Astrocyte (in vitro differentiated cells and primary cell): ENCODE data around the gene TRAF1. TPM values are rescaled to one million over a fixed set of nuclear protein-coding genes. Genes with fewer than 3 reads are reported as not detected.

Experiments used
- DNase-seq: peaks from one replicate; pipeline ENCODE4 v3.0.0-alpha.2; 2010; ENCODE audit warnings: low read depth
- FAIRE-seq: peaks from 2 replicates; lab custom pipeline; 2011; peaks lifted over from hg19 to GRCh38; lab: Jason Lieb, UNC
- H2AFZ ChIP-seq: 2 replicates; pipeline ENCODE4 v1.6.0; 2012; ENCODE audit warnings: low read depth, low read length, inconsistent platforms
- H3K27ac ChIP-seq: 2 replicates; pipeline ENCODE4 v1.5.1; 2011; ENCODE audit warnings: low read depth, low read length, inconsistent platforms
- H3K27me3 ChIP-seq: 2 replicates; pipeline ENCODE4 v1.6.0; 2011; ENCODE audit warnings: low read length, inconsistent platforms; ENCODE audit not compliant: insufficient read depth
- H3K36me3 ChIP-seq: 2 replicates; pipeline ENCODE4 v1.5.1; 2011; ENCODE audit warnings: low read length, inconsistent platforms; ENCODE audit not compliant: insufficient read depth
- H3K4me1 ChIP-seq: 2 replicates; pipeline ENCODE4 v1.5.1; 2011; ENCODE audit warnings: low read length, inconsistent platforms; ENCODE audit not compliant: insufficient read depth
- H3K4me2 ChIP-seq: 2 replicates; pipeline ENCODE4 v1.6.0; 2012; ENCODE audit warnings: low read length, inconsistent platforms
- H3K4me3 ChIP-seq: 2 replicates; pipeline ENCODE4 v1.5.1; 2011; ENCODE audit warnings: low read depth, mild to moderate bottlenecking, low read length, inconsistent platforms; ENCODE audit not compliant: insufficient read depth
- H3K79me2 ChIP-seq: 2 replicates; pipeline ENCODE4 v1.6.0; 2012; ENCODE audit warnings: mild to moderate bottlenecking, low read length, inconsistent platforms; ENCODE audit not compliant: insufficient read depth
- H3K9ac ChIP-seq: 2 replicates; pipeline ENCODE4 v1.6.0; 2012; ENCODE audit warnings: mild to moderate bottlenecking, low read length, inconsistent platforms
- H3K9me3 ChIP-seq: 2 replicates; pipeline ENCODE4 v1.5.1; 2012; ENCODE audit warnings: low read depth, mild to moderate bottlenecking, low read length, inconsistent platforms; ENCODE audit not compliant: insufficient read depth
- H4K20me1 ChIP-seq: 2 replicates; pipeline ENCODE4 v1.6.0; 2012; ENCODE audit warnings: low read length, inconsistent platforms; ENCODE audit not compliant: insufficient read depth
- H3K27ac Mint-ChIP-seq: one replicate; pipeline ENCODE4 v1.8.0; 2021; ENCODE audit warnings: mild to moderate bottlenecking, mixed read lengths; ENCODE audit not compliant: unreplicated experiment
- H3K27me3 Mint-ChIP-seq: one replicate; pipeline ENCODE4 v1.8.0; 2021; ENCODE audit warnings: low read depth, mixed read lengths; ENCODE audit not compliant: unreplicated experiment
- H3K36me3 Mint-ChIP-seq: one replicate; pipeline ENCODE4 v1.8.0; 2021; ENCODE audit warnings: low read depth, mixed read lengths; ENCODE audit not compliant: unreplicated experiment
- H3K4me1 Mint-ChIP-seq: one replicate; pipeline ENCODE4 v1.8.0; 2021; ENCODE audit warnings: low read depth, mixed read lengths; ENCODE audit not compliant: unreplicated experiment
- H3K4me3 Mint-ChIP-seq: one replicate; pipeline ENCODE4 v1.8.0; 2021; ENCODE audit warnings: mild to moderate bottlenecking, moderate library complexity, mixed read lengths; ENCODE audit not compliant: unreplicated experiment
- H3K9me3 Mint-ChIP-seq: one replicate; pipeline ENCODE4 v1.8.0; 2021; ENCODE audit warnings: mild to moderate bottlenecking, mixed read lengths; ENCODE audit not compliant: unreplicated experiment
- EZH2 ChIP-seq: IDR thresholded peaks from 2 replicates; pipeline ENCODE4 v1.6.1; 2012; ENCODE audit warnings: mild to moderate bottlenecking, low read length, inconsistent platforms; ENCODE audit not compliant: insufficient read depth
- total RNA-seq: library from RNA; stranded (reverse); gene quantifications from 2 replicates; pipeline ENCODE4 v1.2.1, GENCODE V29; 2021
- TF ChIP-seq, protein P1 (sequence below): IDR thresholded peaks from 2 replicates; pipeline ENCODE4 v1.5.1; 2011; ENCODE audit warnings: low read depth, mild to moderate bottlenecking, inconsistent platforms, low read length, moderate library complexity; ENCODE audit not compliant: insufficient read depth

Gene TRAF1
- total RNA-seq, 1 donor from 2014 or later = 4.2 TPM

DNA sequence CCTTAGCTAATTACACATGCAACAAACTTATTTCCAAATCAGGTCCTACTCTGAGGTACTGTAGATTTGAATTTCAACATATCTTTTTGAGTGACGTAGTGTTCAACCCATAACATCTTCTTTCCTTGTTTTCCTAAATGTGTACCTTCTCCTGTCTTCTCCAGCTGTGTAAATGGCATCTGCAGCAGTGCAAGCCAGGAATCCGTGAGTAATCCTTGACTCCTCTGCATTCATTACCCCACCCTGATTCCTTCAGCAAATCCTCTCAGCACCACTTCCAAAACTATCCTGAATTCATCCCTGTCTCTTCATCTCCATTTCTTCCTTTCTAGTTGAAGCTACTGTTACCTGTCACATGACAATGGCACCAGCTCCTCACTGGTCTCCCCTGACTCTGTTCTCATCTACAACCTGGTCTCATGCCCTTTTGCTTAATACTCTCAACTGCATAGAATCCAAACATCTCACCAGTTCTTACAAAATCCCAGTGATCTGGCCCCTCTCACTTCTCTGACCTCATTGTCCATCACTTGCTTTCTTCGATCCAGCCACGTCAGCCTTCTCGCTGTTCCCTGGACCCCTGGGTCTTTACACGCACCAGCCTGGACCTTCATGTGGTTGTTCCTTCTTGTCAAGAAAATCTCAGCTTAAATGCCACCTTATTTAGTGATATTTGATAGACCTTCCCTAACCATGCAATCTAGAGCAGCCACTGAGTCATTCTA is 14.6 kb upstream of the TRAF1 start:
- no peak overlapping the region for H3K27ac ChIP-seq
- Mint-ChIP-seq H3K27ac (no peak overlapping the region), H3K36me3 (no peaks in the 10 kb centered on the region), H3K9me3 (no peaks in the 10 kb centered on the region), H3K4me3 (no peak overlapping the region), H3K4me1 (peaks cover 17% of the 10 kb centered on the region), H3K27me3 (no peaks in the 10 kb centered on the region)
- H2AFZ ChIP-seq = no peak overlapping the region
- H3K4me2 ChIP-seq = peak overlapping the region; percentile 55
- no peaks in the 10 kb centered on the region for H3K79me2 ChIP-seq
- FAIRE-seq (no peak), DNase-seq (peak; percentile 36)
- peaks cover 17% of the 10 kb centered on the region for H3K4me1 ChIP-seq
- H3K9me3 ChIP-seq = no peaks in the 10 kb centered on the region
- no peak overlapping the region for H3K4me3 ChIP-seq
- no peaks in the 10 kb centered on the region for H3K27me3 ChIP-seq
- no peaks in the 10 kb centered on the region for H3K36me3 ChIP-seq
- H4K20me1 ChIP-seq = no peaks in the 10 kb centered on the region
- no peak overlapping the region for H3K9ac ChIP-seq
- TF ChIP-seq, protein P1, sequence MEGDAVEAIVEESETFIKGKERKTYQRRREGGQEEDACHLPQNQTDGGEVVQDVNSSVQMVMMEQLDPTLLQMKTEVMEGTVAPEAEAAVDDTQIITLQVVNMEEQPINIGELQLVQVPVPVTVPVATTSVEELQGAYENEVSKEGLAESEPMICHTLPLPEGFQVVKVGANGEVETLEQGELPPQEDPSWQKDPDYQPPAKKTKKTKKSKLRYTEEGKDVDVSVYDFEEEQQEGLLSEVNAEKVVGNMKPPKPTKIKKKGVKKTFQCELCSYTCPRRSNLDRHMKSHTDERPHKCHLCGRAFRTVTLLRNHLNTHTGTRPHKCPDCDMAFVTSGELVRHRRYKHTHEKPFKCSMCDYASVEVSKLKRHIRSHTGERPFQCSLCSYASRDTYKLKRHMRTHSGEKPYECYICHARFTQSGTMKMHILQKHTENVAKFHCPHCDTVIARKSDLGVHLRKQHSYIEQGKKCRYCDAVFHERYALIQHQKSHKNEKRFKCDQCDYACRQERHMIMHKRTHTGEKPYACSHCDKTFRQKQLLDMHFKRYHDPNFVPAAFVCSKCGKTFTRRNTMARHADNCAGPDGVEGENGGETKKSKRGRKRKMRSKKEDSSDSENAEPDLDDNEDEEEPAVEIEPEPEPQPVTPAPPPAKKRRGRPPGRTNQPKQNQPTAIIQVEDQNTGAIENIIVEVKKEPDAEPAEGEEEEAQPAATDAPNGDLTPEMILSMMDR = no peak

DNA sequence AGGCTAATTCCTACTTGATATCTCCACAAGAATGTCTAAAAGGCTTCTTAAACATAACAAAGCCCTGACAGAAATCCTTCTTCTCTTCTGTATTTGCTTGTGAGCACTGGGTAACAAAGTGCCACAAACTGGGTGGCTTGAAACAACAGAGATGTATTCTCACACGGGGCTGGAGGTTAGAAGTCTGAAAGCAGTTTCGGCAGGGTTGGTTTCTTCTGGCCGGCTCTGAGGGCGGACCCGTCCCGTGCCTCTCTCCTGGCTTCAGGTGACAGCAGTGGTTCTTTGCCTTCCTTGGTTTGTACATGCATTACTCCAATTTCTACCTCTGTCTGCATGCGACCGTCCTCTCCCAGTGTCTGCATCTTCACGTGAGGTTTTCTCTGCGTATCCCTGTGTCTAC is 14.0 kb upstream of the TRAF1 start:
- Histone ChIP-seq H3K4me1 (peaks cover 24% of the 10 kb centered on the region), H2AFZ (no peak overlapping the region), H3K27ac (no peak overlapping the region), H3K79me2 (no peaks in the 10 kb centered on the region), H3K9ac (no peak overlapping the region), H4K20me1 (no peaks in the 10 kb centered on the region), H3K27me3 (no peaks in the 10 kb centered on the region), H3K4me2 (no peak overlapping the region), H3K36me3 (no peaks in the 10 kb centered on the region), H3K9me3 (no peaks in the 10 kb centered on the region), H3K4me3 (no peak overlapping the region)
- DNase-seq (no peak), FAIRE-seq (no peak)
- Mint-ChIP-seq H3K27me3 (no peaks in the 10 kb centered on the region), H3K4me3 (no peak overlapping the region), H3K4me1 (peaks cover 20% of the 10 kb centered on the region), H3K9me3 (no peaks in the 10 kb centered on the region), H3K27ac (no peak overlapping the region), H3K36me3 (no peaks in the 10 kb centered on the region)
- TF ChIP-seq EZH2 = no peak
- TF ChIP-seq, protein P1 = no peak

DNA sequence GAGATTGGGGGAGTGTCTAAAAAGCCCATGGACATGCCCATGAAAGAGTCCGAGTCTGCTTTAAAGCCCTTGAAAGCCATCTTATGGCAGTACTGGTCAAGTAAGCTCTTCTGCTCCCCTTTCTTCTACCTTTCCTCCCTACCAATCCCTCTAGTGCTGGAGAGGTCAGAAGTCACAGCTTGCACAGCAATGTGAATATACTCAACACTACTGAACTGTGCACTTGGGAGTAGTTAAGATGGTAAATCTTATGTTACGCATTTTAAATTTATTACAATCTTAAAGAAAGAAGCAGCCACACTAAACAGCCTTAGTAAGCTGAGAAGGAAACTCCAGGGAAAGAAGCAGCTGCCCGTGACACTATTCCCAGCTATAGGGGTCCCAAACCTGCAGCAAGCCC is 12.3 kb upstream of the TRAF1 start:
- Mint-ChIP-seq H3K36me3 (no peaks in the 10 kb centered on the region), H3K4me3 (no peak overlapping the region), H3K27me3 (no peaks in the 10 kb centered on the region), H3K27ac (no peak overlapping the region), H3K4me1 (peaks cover 23% of the 10 kb centered on the region), H3K9me3 (no peaks in the 10 kb centered on the region)
- no peak overlapping the region for H3K4me2 ChIP-seq
- DNase-seq (no peak), FAIRE-seq (no peak)
- H3K79me2 ChIP-seq = no peaks in the 10 kb centered on the region
- TF ChIP-seq EZH2 = no peak
- TF ChIP-seq, protein P1 = no peak
- no peak overlapping the region for H3K4me3 ChIP-seq
- no peaks in the 10 kb centered on the region for H3K27me3 ChIP-seq
- H3K4me1 ChIP-seq = peaks cover 30% of the 10 kb centered on the region
- no peak overlapping the region for H3K9ac ChIP-seq
- H4K20me1 ChIP-seq = no peaks in the 10 kb centered on the region
- no peak overlapping the region for H3K27ac ChIP-seq
- no peak overlapping the region for H2AFZ ChIP-seq
- H3K36me3 ChIP-seq = no peaks in the 10 kb centered on the region
- H3K9me3 ChIP-seq = no peaks in the 10 kb centered on the region
